PC-3 (cell line): ENCODE data around the gene KIAA2012. TPM values are rescaled to one million over a fixed set of nuclear protein-coding genes. Genes with fewer than 3 reads are reported as not detected.

ENCODE experiments used
- ATAC-seq: fragments of 200-7000 bp; cut with Tn5 transposase; 2 replicates; pipeline ENCODE4 v1.9.1; 2020; ENCODE audit warnings: mild to moderate bottlenecking, moderate library complexity
- BruUV-seq: library from RNA; stranded (reverse); fragments of 400-500 nt; replicated peaks from 2 replicates; lab custom pipeline; 2021; lab: Mats Ljungman, UMichigan
- CTCF ChIA-PET: fragments of 300-600 bp; sonication (Branson Sonifier 250); formaldehyde crosslinking; loops from one replicate; lab custom pipeline; 2022; ENCODE audit warnings: antibody characterized with exemption; lab: Charles Lee
- POLR2A ChIA-PET: fragments of 300-600 bp; sonication (Branson Sonifier 250); formaldehyde crosslinking; loops from one replicate; lab custom pipeline; 2022; ENCODE audit warnings: antibody characterized with exemption; ENCODE audit not compliant: unreplicated experiment; lab: Charles Lee
- DNase-seq: peaks from one replicate; pipeline ENCODE4 v3.0.0-alpha.2; 2015
- H2AFZ ChIP-seq: fragments of 300-600 bp; sonication (generic); 2 replicates; pipeline ENCODE4 v1.6.0; 2016; ENCODE audit warnings: antibody characterized with exemption, low read length
- H3F3A ChIP-seq: fragments of 300-600 bp; sonication (generic); one replicate; pipeline ENCODE4 v1.6.0; 2017; ENCODE audit warnings: antibody characterized with exemption, low read length, control low read depth, mild to moderate bottlenecking; ENCODE audit not compliant: unreplicated experiment
- H3K27ac ChIP-seq: fragments of 300-600 bp; sonication (generic); 2 replicates; pipeline ENCODE4 v1.5.1; 2016; ENCODE audit warnings: mild to moderate bottlenecking, low read length
- H3K27me3 ChIP-seq: fragments of 300-600 bp; sonication (generic); 2 replicates; pipeline ENCODE4 v1.6.1; 2016; ENCODE audit warnings: low read length, mixed read lengths
- H3K36me3 ChIP-seq: fragments of 300-600 bp; sonication (generic); 2 replicates; pipeline ENCODE4 v1.6.1; 2016; ENCODE audit warnings: low read depth, mixed run types, low read length, mixed read lengths
- H3K4me1 ChIP-seq: fragments of 300-600 bp; sonication (generic); 2 replicates; pipeline ENCODE4 v1.5.1; 2016; ENCODE audit warnings: low read length; ENCODE audit not compliant: insufficient read depth
- H3K4me2 ChIP-seq: fragments of 300-600 bp; sonication (generic); 2 replicates; pipeline ENCODE4 v1.6.0; 2016; ENCODE audit warnings: low read length
- H3K4me3 ChIP-seq: fragments of 300-600 bp; sonication (generic); 2 replicates; pipeline ENCODE4 v1.5.1; 2016; ENCODE audit warnings: mild to moderate bottlenecking, low read length, mixed read lengths
- H3K79me2 ChIP-seq: fragments of 300-600 bp; sonication (generic); 2 replicates; pipeline ENCODE4 v1.6.1; 2017; ENCODE audit warnings: low read length, mixed read lengths
- H3K9ac ChIP-seq: fragments of 300-600 bp; sonication (generic); 2 replicates; pipeline ENCODE4 v1.6.0; 2016; ENCODE audit warnings: mild to moderate bottlenecking, low read length
- H3K9me2 ChIP-seq: fragments of 300-600 bp; sonication (generic); replicated peaks from 2 replicates; pipeline ENCODE4 v1.6.1; 2016; ENCODE audit warnings: mixed run types, low read length, mixed read lengths
- H3K9me3 ChIP-seq: fragments of 300-600 bp; sonication (generic); 2 replicates; pipeline ENCODE4 v1.6.1; 2016; ENCODE audit warnings: low read length, mixed read lengths
- H4K20me1 ChIP-seq: fragments of 300-600 bp; sonication (generic); 2 replicates; pipeline ENCODE4 v1.6.1; 2016; ENCODE audit warnings: low read length, mixed read lengths
- CTCF ChIP-seq: fragments of 300-600 bp; sonication (generic); conservative IDR thresholded peaks from 2 replicates; pipeline ENCODE4 v1.5.1; 2017; ENCODE audit warnings: antibody characterized with exemption, low read depth, mild to moderate bottlenecking, low read length
- EZH2 ChIP-seq: fragments of 300-600 bp; sonication (generic); IDR thresholded peaks from one replicate; pipeline ENCODE4 v1.6.1; 2017; ENCODE audit warnings: antibody characterized with exemption, mild to moderate bottlenecking, low read length; ENCODE audit not compliant: unreplicated experiment
- EZH2phosphoT487 ChIP-seq: fragments of 300-600 bp; sonication (generic); IDR thresholded peaks from 2 replicates; pipeline ENCODE4 v1.6.1; 2018; ENCODE audit warnings: mild to moderate bottlenecking, antibody characterized with exemption, low read length, borderline replicate concordance
- intact Hi-C: fragments of 100-400 bp; cut with micrococcal nuclease; formaldehyde crosslinking; loops from 2 replicates; pipeline ENCODE4 v1.9.0; 2023
- total RNA-seq: library from RNA; depleted of rRNA; stranded (reverse); fragments of >200 nt; gene quantifications from 2 replicates; pipeline ENCODE4 v1.2.3, GENCODE V29; 2014

The KIAA2012 gene
- total RNA-seq, 1 experiment from 2014 or later: not detected

- intact Hi-C loops: no loop called here
- Histone ChIP-seq H3K4me3 (no peak overlapping the region), H3F3A (no peaks in the 10 kb centered on the region), H3K9ac (no peak overlapping the region), H2AFZ (no peak overlapping the region), H3K4me1 (peaks cover 11% of the 10 kb centered on the region), H3K9me3 (no peaks in the 10 kb centered on the region), H3K9me2 (no peaks in the 10 kb centered on the region), H3K4me2 (0 out of 2 replicates have a peak overlapping the region, but pooled peaks have one; percentile 36), H4K20me1 (no peaks in the 10 kb centered on the region), H3K27me3 (no peaks in the 10 kb centered on the region), H3K79me2 (no peaks in the 10 kb centered on the region), H3K36me3 (no peaks in the 10 kb centered on the region), H3K27ac (no peak overlapping the region)
- ChIA-PET POLR2A (no interaction called here), CTCF (interaction anchor here (0.5 kb wide), 1 partner anchor 244 kb away, joined by 3 read pairs; no protein-coding TSS in a partner anchor)
- TF ChIP-seq CTCF (no peak), EZH2 (no peak), EZH2phosphoT487 (no peak)
- DNase-seq (no peak), ATAC-seq (no peak)
- no TSS peak for BruUV-seq
Observed at GRCh38 chr2:202064881-202065230, 8.2 kb upstream of the KIAA2012 start.

- no peaks in the 10 kb centered on the region for H3K36me3 ChIP-seq
- intact Hi-C loops: no loop called here
- no peaks in the 10 kb centered on the region for H3F3A ChIP-seq
- POLR2A ChIA-PET: no interaction called here
- BruUV-seq: no TSS peak
- no peak overlapping the region for H3K4me2 ChIP-seq
- no peaks in the 10 kb centered on the region for H3K27me3 ChIP-seq
- peaks cover 11% of the 10 kb centered on the region for H3K4me1 ChIP-seq
- H3K4me3 ChIP-seq: no peak overlapping the region
- H3K9me2 ChIP-seq: no peaks in the 10 kb centered on the region
- CTCF ChIA-PET: no interaction called here
- no peak for ATAC-seq
- H3K27ac ChIP-seq: no peak overlapping the region
- no peak overlapping the region for H2AFZ ChIP-seq
- TF ChIP-seq CTCF: no peak
- TF ChIP-seq EZH2: no peak
- no peak for TF ChIP-seq EZH2phosphoT487
- no peaks in the 10 kb centered on the region for H4K20me1 ChIP-seq
- no peaks in the 10 kb centered on the region for H3K79me2 ChIP-seq
- H3K9ac ChIP-seq: no peak overlapping the region
- no peaks in the 10 kb centered on the region for H3K9me3 ChIP-seq
- no peak for DNase-seq
Observed at GRCh38 chr2:202065876-202066275, 7.2 kb upstream of the KIAA2012 start.

GRCh38 chr2:202066875-202067274 lies 6.2 kb upstream of the KIAA2012 start:
- DNase-seq (no peak), ATAC-seq (no peak)
- BruUV-seq: no TSS peak
- no peaks in the 10 kb centered on the region for H3K27me3 ChIP-seq
- CTCF ChIA-PET: no interaction called here
- H3K9ac ChIP-seq: no peak overlapping the region
- no peaks in the 10 kb centered on the region for H3F3A ChIP-seq
- H3K79me2 ChIP-seq: no peaks in the 10 kb centered on the region
- TF ChIP-seq EZH2 (no peak), CTCF (no peak), EZH2phosphoT487 (no peak)
- H4K20me1 ChIP-seq: no peaks in the 10 kb centered on the region
- peaks cover 11% of the 10 kb centered on the region for H3K4me1 ChIP-seq
- no peak overlapping the region for H3K27ac ChIP-seq
- POLR2A ChIA-PET: no interaction called here
- H3K4me3 ChIP-seq: no peak overlapping the region
- H3K36me3 ChIP-seq: no peaks in the 10 kb centered on the region
- no peaks in the 10 kb centered on the region for H3K9me3 ChIP-seq
- no peak overlapping the region for H2AFZ ChIP-seq
- intact Hi-C loops: no loop called here
- H3K9me2 ChIP-seq: no peaks in the 10 kb centered on the region
- H3K4me2 ChIP-seq: no peak overlapping the region
